Gastrocnemius medialis (tissue), 4 donors: ENCODE data around the gene SLC25A29.

Experiments used
- CTCF ChIP-seq, 5 experiments: fragments of 450-650 bp in 3 of 5; fragments of 200-600 bp in 2 of 5; sonication (generic) in 2 of 5; IDR thresholded peaks in 4 of 5; conservative IDR thresholded peaks in 1 of 5; 1 replicate in 4 of 5; 2 replicates in 1 of 5; pipeline ENCODE4 v1.5.1; 2016 to 2019; ENCODE audit warnings: antibody characterized with exemption in 5 of 5, mild to moderate bottlenecking in 3 of 5, moderate library complexity in 3 of 5
- POLR2A ChIP-seq, 2 donors: fragments of 450-650 bp; IDR thresholded peaks; one replicate each; pipeline ENCODE4 v1.6.1; 2017; ENCODE audit warnings: antibody characterized with exemption in 2 of 2, mild to moderate bottlenecking in 2 of 2, moderate library complexity in 2 of 2

- no peak for TF ChIP-seq CTCF (IDR thresholded peaks at IDR 0.05 in 4 of 5, conservative IDR thresholded peaks at IDR 0.05 in 1 of 5)
- TF ChIP-seq POLR2A (IDR thresholded peaks at IDR 0.05), result no peak
Observed at GRCh38 chr14:100312877-100313400, 6.7 kb upstream of the SLC25A29 start.
